Activated CD8-positive, alpha-beta T cell treated with anti-CD3 and anti-CD28 coated beads, Interleukin-2, amount 10 ng/mL, durations not matched to agents 7 days and 5 days (primary cell): Measurements from ENCODE around the gene DLL3. TPM values are rescaled to one million over a fixed set of nuclear protein-coding genes. Genes with fewer than 3 reads are reported as not detected.
"Not testable (repeated sequence)": the region's sequence is repeated elsewhere in the genome, so short reads cannot be mapped to it uniquely, and the experiment has no call there.

Experiments
- ATAC-seq: fragments of 150-1000 bp; cut with Tn5 transposase; one replicate; pipeline ENCODE4 v1.10.0; 2021; ENCODE audit warnings: moderate library complexity
- CTCF ChIA-PET: fragments of 350-600 bp; sonication (Branson Sonifier 250); formaldehyde crosslinking; loops from one replicate; lab custom pipeline; 2021; ENCODE audit warnings: antibody characterized with exemption; lab: Charles Lee
- POLR2A ChIA-PET: fragments of 350-600 bp; sonication (Branson Sonifier 250); formaldehyde crosslinking; loops from one replicate; lab custom pipeline; 2021; ENCODE audit warnings: antibody characterized with exemption; lab: Charles Lee
- DNase-seq: peaks from one replicate; pipeline ENCODE4 v3.0.0-alpha.2; 2020
- H3K27ac Mint-ChIP-seq: one replicate; pipeline ENCODE4 v1.8.0; 2021; ENCODE audit warnings: mild to moderate bottlenecking, mixed read lengths
- H3K27me3 Mint-ChIP-seq: one replicate; pipeline ENCODE4 v1.8.0; 2021; ENCODE audit warnings: low read depth, mixed read lengths
- H3K36me3 Mint-ChIP-seq: one replicate; pipeline ENCODE4 v1.8.0; 2021; ENCODE audit warnings: low read depth, mixed read lengths
- H3K4me1 Mint-ChIP-seq: one replicate; pipeline ENCODE4 v1.8.0; 2021; ENCODE audit warnings: low read depth, mixed read lengths
- H3K4me3 Mint-ChIP-seq: one replicate; pipeline ENCODE4 v1.8.0; 2021; ENCODE audit warnings: mild to moderate bottlenecking, mixed read lengths
- H3K9me3 Mint-ChIP-seq: one replicate; pipeline ENCODE4 v1.8.0; 2022; ENCODE audit warnings: mixed read lengths; ENCODE audit not compliant: insufficient read depth
- total RNA-seq, 2 experiments: library from RNA; stranded (reverse); gene quantifications; one replicate each; pipeline ENCODE4 v1.2.3, GENCODE V29; 2021

The DLL3 gene
- under 1 TPM; 0.26 to 0.29 TPM for total RNA-seq

DNA sequence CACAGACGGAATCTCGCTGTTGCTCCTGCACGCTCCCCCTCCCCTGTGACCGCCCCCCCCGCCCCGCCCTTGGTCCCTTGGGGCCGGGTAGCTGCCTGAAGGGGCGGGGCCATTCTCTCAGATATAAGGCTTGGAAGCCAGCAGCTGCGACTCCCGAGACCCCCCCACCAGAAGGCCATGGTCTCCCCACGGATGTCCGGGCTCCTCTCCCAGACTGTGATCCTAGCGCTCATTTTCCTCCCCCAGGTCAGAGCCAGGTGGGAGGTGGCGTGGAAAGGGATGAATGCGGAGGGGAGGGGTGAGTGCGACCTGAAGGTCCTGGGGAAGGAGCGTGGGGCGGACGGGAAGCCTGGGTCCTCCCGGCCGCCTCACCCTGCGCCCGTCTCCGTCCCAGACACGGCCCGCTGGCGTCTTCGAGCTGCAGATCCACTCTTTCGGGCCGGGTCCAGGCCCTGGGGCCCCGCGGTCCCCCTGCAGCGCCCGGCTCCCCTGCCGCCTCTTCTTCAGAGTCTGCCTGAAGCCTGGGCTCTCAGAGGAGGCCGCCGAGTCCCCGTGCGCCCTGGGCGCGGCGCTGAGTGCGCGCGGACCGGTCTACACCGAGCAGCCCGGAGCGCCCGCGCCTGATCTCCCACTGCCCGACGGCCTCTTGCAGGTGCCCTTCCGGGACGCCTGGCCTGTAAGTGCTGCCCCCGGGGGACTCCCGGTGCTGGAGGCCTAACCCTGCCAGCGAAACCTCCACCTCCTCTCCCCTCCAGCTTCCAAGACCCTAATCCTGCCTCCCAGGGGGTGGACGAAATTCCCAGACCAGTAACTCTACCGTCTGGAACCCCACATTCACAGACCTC lies at the start of gene DLL3:
TSS of gene DLL3 (plus strand) at position 150 of the 845 bp plus-strand sequence. CDS start at position 178, 28 bp downstream.
- Mint-ChIP-seq H3K27ac (no peak within 1 kb of the TSS), H3K4me1 (peaks cover 27% of the 10 kb centered on the region), H3K36me3 (peaks cover 2% of the 10 kb centered on the region), H3K9me3 (no peaks in the 10 kb centered on the region), H3K4me3 (peak within 1 kb of the TSS; percentile 18), H3K27me3 (peaks cover 51% of the 10 kb centered on the region)
- DNase-seq (no peak), ATAC-seq (no peak)
- POLR2A ChIA-PET = interaction anchor here (0.7 to 1.6 kb wide), 4 partner anchors 13 to 63 kb away, joined by 3 read pairs; partner anchors contain the start of gene RPS16
- CTCF ChIA-PET = interaction anchor here (1.0 to 2.5 kb wide), 2 partner anchors 20 to 25 kb away, joined by 3 to 6 read pairs; no protein-coding TSS in a partner anchor

- no peak for DNase-seq
- Mint-ChIP-seq H3K36me3 (peaks cover 66% of the 10 kb centered on the region), H3K27ac (peak overlapping the region; percentile 95), H3K9me3 (no peaks in the 10 kb centered on the region), H3K27me3 (no peaks in the 10 kb centered on the region), H3K4me1 (peaks cover 66% of the 10 kb centered on the region), H3K4me3 (peak overlapping the region; percentile 93)
- ChIA-PET CTCF (interaction anchor here (1.4 to 2.0 kb wide), 2 partner anchors 25 to 107 kb away, joined by 3 to 8 read pairs; partner anchors contain the start of gene SAMD4B), POLR2A (interaction anchor here (1.0 to 2.3 kb wide), 2 partner anchors 14 to 31 kb away, joined by 4 to 19 read pairs; partner anchors contain the start of genes RPS16 and TIMM50)
- ATAC-seq = no peak
Measured at GRCh38 chr19:39449116-39449797, 49.5 kb upstream of the DLL3 start.

- POLR2A ChIA-PET, H3K27ac Mint-ChIP-seq, ATAC-seq, H3K4me3 Mint-ChIP-seq, H3K9me3 Mint-ChIP-seq, H3K27me3 Mint-ChIP-seq, DNase-seq: not testable (repeated sequence)
- H3K4me1 Mint-ChIP-seq = peaks cover 60% of the 10 kb centered on the region
- H3K36me3 Mint-ChIP-seq = peaks cover 58% of the 10 kb centered on the region
- CTCF ChIA-PET = interaction anchor here (2.0 kb wide), 1 partner anchor 16 kb away, joined by 4 read pairs; the partner anchor contains the start of gene RPS16
Measured at GRCh38 chr19:39451257-39451656, 47.5 kb upstream of the DLL3 start.

DNA sequence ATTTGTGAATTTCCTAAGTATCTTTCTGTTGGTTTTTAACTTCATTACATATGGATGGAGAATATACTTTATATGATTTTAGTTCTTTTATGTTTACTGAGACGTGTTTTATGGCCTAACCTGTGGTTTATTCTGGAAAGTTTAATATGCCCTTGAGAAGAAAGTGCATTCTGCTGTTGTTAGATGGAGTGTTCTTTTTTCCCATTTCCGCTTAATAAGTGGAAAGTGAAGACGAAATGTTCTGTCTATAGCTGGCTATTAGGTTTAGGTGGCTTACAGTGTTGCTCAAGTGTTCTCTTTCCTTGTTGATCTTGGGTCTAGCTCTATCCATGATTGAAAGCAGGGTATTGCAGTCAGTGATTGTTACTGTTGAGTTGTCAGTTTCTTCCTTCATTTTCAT lies 35.3 kb upstream of the DLL3 start:
- Mint-ChIP-seq H3K27me3 (no peaks in the 10 kb centered on the region), H3K9me3 (no peaks in the 10 kb centered on the region), H3K36me3 (peaks cover 67% of the 10 kb centered on the region), H3K27ac (peak overlapping the region; percentile 3), H3K4me3 (no peak overlapping the region), H3K4me1 (no peaks in the 10 kb centered on the region)
- CTCF ChIA-PET = interaction anchor here (0.7 to 1.7 kb wide), 2 partner anchors 11 to 39 kb away, joined by 3 to 6 read pairs; no protein-coding TSS in a partner anchor
- ATAC-seq (no peak), DNase-seq (no peak)
- POLR2A ChIA-PET = no interaction called here

GRCh38 chr19:39465956-39466747 lies 32.6 kb upstream of the DLL3 start:
- Mint-ChIP-seq H3K36me3 (peaks cover 73% of the 10 kb centered on the region), H3K4me1 (peaks cover 3% of the 10 kb centered on the region), H3K27me3 (no peaks in the 10 kb centered on the region), H3K27ac (no peak overlapping the region), H3K9me3 (no peaks in the 10 kb centered on the region), H3K4me3 (no peak overlapping the region)
- no peak for ATAC-seq
- no peak for DNase-seq
- ChIA-PET POLR2A (no interaction called here), CTCF (interaction anchor here (1.3 kb wide), 1 partner anchor 8 kb away, joined by 4 read pairs; no protein-coding TSS in a partner anchor)

- Mint-ChIP-seq H3K4me3 (no peak overlapping the region), H3K4me1 (peaks cover 16% of the 10 kb centered on the region), H3K9me3 (no peaks in the 10 kb centered on the region), H3K36me3 (peaks cover 81% of the 10 kb centered on the region), H3K27me3 (no peaks in the 10 kb centered on the region), H3K27ac (no peak overlapping the region)
- CTCF ChIA-PET = no interaction called here
- no peak for ATAC-seq
- no peak for DNase-seq
- POLR2A ChIA-PET = no interaction called here
Measured at GRCh38 chr19:39467941-39468340, 30.8 kb upstream of the DLL3 start.

DNA sequence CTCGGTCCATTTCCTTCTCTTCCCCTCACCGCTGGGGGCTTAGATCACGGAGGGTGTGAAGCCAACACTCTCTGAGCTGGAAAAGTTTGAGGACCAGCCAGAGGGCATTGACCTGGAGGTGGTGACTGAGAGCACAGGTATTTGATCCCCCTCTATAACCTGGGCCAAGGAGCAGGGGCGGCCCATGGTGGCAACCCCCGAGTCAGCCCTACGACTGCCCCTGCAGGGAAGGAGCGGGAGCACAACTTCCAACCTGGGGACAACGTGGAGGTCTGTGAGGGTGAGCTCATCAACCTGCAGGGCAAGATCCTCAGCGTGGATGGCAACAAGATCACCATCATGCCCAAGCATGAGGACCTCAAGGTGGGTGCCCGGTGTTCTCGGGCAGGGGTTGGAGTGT lies 29.7 kb upstream of the DLL3 start:
- H3K4me3 Mint-ChIP-seq = no peak overlapping the region
- H3K36me3 Mint-ChIP-seq = peaks cover 78% of the 10 kb centered on the region
- no peaks in the 10 kb centered on the region for H3K9me3 Mint-ChIP-seq
- H3K4me1 Mint-ChIP-seq = peaks cover 16% of the 10 kb centered on the region
- ChIA-PET POLR2A (interaction anchor here (1.7 kb wide), 1 partner anchor 12 kb away, joined by 4 read pairs; the partner anchor contains the start of gene TIMM50), CTCF (interaction anchor here (1.1 kb wide), 1 partner anchor 65 kb away, joined by 3 read pairs; no protein-coding TSS in a partner anchor)
- H3K27me3 Mint-ChIP-seq = no peaks in the 10 kb centered on the region
- no peak overlapping the region for H3K27ac Mint-ChIP-seq
- ATAC-seq (no peak), DNase-seq (no peak)

DNA sequence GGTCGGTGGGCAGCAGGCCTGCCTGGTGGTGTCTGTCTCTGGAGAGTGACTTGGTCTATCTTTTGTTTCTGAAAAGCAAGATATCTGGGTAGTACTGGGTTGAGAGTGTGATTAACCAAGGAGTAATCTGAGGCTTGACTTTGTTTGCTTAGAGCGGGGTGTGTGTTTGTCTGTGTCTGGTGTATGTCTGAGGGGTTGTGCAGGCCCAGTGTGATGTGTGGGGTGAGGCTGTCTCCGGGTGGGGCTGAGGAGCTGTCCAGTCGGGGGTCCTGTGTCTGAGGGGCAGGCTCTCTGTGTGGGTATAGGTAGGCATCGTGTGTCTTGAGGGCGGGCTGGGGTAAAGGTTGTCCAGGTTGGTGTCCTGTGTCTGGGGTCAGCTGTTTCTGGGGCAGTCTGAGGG lies 29.2 kb upstream of the DLL3 start:
- Mint-ChIP-seq H3K27ac (peak overlapping the region; percentile 46), H3K36me3 (peaks cover 82% of the 10 kb centered on the region), H3K4me3 (no peak overlapping the region), H3K9me3 (no peaks in the 10 kb centered on the region), H3K4me1 (peaks cover 16% of the 10 kb centered on the region), H3K27me3 (no peaks in the 10 kb centered on the region)
- ChIA-PET POLR2A (interaction anchor here (1.7 kb wide), 1 partner anchor 11 kb away, joined by 4 read pairs; the partner anchor contains the start of gene TIMM50), CTCF (no interaction called here)
- no peak for ATAC-seq
- no peak for DNase-seq

GRCh38 chr19:39470724-39471339 lies 27.9 kb upstream of the DLL3 start:
- H3K27ac Mint-ChIP-seq = no peak overlapping the region
- CTCF ChIA-PET = no interaction called here
- H3K9me3 Mint-ChIP-seq = no peaks in the 10 kb centered on the region
- peaks cover 16% of the 10 kb centered on the region for H3K4me1 Mint-ChIP-seq
- POLR2A ChIA-PET = interaction anchor here (1.4 kb wide), 1 partner anchor 35 kb away, joined by 5 read pairs; the partner anchor contains the start of gene RPS16
- no peaks in the 10 kb centered on the region for H3K27me3 Mint-ChIP-seq
- no peak for ATAC-seq
- H3K36me3 Mint-ChIP-seq = peaks cover 80% of the 10 kb centered on the region
- DNase-seq = no peak
- no peak overlapping the region for H3K4me3 Mint-ChIP-seq

DNA sequence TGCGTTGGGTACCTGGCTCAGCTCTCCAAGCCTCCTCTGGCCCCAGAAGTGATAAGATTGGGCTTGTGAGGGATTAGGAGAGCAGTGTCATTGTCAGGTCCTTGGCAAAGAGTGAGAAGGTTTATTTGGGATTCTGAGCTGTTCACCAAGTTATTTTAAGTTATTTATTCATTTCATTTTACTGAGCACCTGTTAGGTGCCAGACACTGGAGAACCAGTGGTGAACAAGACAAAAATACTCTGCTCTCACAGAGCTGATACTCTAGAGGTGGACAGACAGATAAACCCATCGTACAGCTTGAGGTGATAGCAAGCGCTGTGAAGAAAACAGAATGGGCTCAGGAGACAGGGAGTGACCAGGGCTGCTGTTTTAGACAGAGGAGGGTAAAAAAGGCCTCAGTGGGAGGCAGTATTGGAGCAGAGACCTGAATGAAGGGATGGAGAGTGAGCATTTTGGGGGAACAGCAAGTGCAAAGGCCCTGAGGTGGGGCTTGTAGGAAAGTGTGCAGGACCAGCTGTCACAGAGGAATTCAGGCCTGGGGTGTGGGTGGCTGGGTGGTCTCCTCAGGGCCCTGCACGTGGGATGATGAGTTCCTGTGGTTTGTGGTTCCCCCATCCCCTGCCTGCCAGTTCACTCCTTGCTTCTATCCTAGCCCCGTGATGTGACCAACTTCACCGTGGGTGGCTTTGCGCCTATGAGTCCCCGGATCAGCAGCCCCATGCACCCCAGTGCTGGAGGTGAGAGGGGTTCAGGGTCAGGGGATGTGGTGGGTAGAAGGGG lies 26.8 kb upstream of the DLL3 start:
- H3K36me3 Mint-ChIP-seq = peaks cover 79% of the 10 kb centered on the region
- no peaks in the 10 kb centered on the region for H3K9me3 Mint-ChIP-seq
- ChIA-PET CTCF (no interaction called here), POLR2A (interaction anchor here (1.4 kb wide), 1 partner anchor 36 kb away, joined by 5 read pairs; the partner anchor contains the start of gene RPS16)
- no peaks in the 10 kb centered on the region for H3K27me3 Mint-ChIP-seq
- DNase-seq (no peak), ATAC-seq (no peak)
- no peak overlapping the region for H3K4me3 Mint-ChIP-seq
- H3K4me1 Mint-ChIP-seq = peaks cover 16% of the 10 kb centered on the region
- H3K27ac Mint-ChIP-seq = peak overlapping the region; percentile 56
